Smooth muscle cell of the brain vasculature (primary cell): ENCODE results near the gene GPR157.
"Not testable (repeated sequence)": the region's sequence is repeated elsewhere in the genome, so short reads cannot be mapped to it uniquely, and the experiment has no call there.

Experiments used
- DNase-seq: peaks from one replicate; pipeline ENCODE4 v3.0.0-alpha.2; 2012; ENCODE audit warnings: low read depth, low spot score

GPR157 gene

GRCh38 chr1:9118186-9118585, 10.7 kb downstream of the GPR157 start:
- DNase-seq: no peak

GRCh38 chr1:9115351-9116205, 13.3 kb downstream of the GPR157 start:
- DNase-seq: no peak

GRCh38 chr1:9112961-9113880, 15.7 kb downstream of the GPR157 start:
- DNase-seq: no peak

GRCh38 chr1:9111957-9112356, 16.9 kb downstream of the GPR157 start:
- DNase-seq: no peak

GRCh38 chr1:9111357-9111691, 17.6 kb downstream of the GPR157 start:
- no peak for DNase-seq

GRCh38 chr1:9110669-9111356, 18.1 kb downstream of the GPR157 start:
- DNase-seq: peak; percentile 72

GRCh38 chr1:9108056-9108665, 20.7 kb downstream of the GPR157 start:
- DNase-seq: no peak

GRCh38 chr1:9107136-9107535, 21.8 kb downstream of the GPR157 start:
- no peak for DNase-seq

- DNase-seq: no peak
These were observed 22.6 kb downstream of the GPR157 start for GRCh38 chr1:9106286-9106685.

GRCh38 chr1:9105336-9105867, 23.5 kb downstream of the GPR157 start:
- no peak for DNase-seq

GRCh38 chr1:9101510-9102146, 27.3 kb downstream of the GPR157 start:
- DNase-seq: peak; percentile 29

GRCh38 chr1:9100471-9101043, 28.3 kb downstream of the GPR157 start:
- DNase-seq: no peak

- no peak for DNase-seq
These were observed 29.3 kb downstream of the GPR157 start for GRCh38 chr1:9099555-9099954.

GRCh38 chr1:9097947-9098705, 30.8 kb downstream of the GPR157 start:
- no peak for DNase-seq

- no peak for DNase-seq
These were observed 33.1 kb downstream of the GPR157 start for GRCh38 chr1:9095818-9096217.

- DNase-seq: not testable (repeated sequence)
These were observed 34.8 kb downstream of the GPR157 start for GRCh38 chr1:9093996-9094595.

GRCh38 chr1:9093581-9093980, 35.3 kb downstream of the GPR157 start:
- no peak for DNase-seq

GRCh38 chr1:9093091-9093490, 35.8 kb downstream of the GPR157 start:
- no peak for DNase-seq

- DNase-seq: no peak
These were observed 40.1 kb downstream of the GPR157 start for GRCh38 chr1:9088807-9089206.
